GM12892 (cell line): ENCODE data around the gene ACSL3.

Experiments
- POLR2A ChIP-seq: IDR thresholded peaks from 2 replicates; pipeline ENCODE4 v1.6.1; 2011; ENCODE audit warnings: low read depth, low read length, control low read depth
- POLR2AphosphoS5 ChIP-seq: IDR thresholded peaks from 2 replicates; pipeline ENCODE4 v1.6.1; 2011; ENCODE audit warnings: low read depth, low read length, control low read depth
- TAF1 ChIP-seq: IDR thresholded peaks from 2 replicates; pipeline ENCODE4 v1.6.1; 2011; ENCODE audit warnings: low read depth, mild to moderate bottlenecking, control low read depth, low read length, borderline replicate concordance

DNA sequence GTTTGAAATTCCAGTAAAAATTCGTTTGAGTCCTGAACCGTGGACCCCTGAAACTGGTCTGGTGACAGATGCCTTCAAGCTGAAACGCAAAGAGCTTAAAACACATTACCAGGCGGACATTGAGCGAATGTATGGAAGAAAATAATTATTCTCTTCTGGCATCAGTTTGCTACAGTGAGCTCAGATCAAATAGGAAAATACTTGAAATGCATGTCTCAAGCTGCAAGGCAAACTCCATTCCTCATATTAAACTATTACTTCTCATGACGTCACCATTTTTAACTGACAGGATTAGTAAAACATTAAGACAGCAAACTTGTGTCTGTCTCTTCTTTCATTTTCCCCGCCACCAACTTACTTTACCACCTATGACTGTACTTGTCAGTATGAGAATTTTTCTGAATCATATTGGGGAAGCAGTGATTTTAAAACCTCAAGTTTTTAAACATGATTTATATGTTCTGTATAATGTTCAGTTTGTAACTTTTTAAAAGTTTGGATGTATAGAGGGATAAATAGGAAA, 80.7 kb downstream of the ACSL3 start:
- TF ChIP-seq POLR2A, result no peak
- no peak for TF ChIP-seq TAF1
- TF ChIP-seq POLR2AphosphoS5, result no peak
